CD4-positive, CD25-positive, alpha-beta regulatory T cell (primary cell): ENCODE results near the gene RGS17. TPM values are rescaled to one million over a fixed set of nuclear protein-coding genes. Genes with fewer than 3 reads are reported as not detected.
A peak's percentile ranks its signal among the peaks of the same experiment; 100 is the strongest.
"Not testable (repeated sequence)": the region's sequence is repeated elsewhere in the genome, so short reads cannot be mapped to it uniquely, and the experiment has no call there.

ENCODE experiments used
- ATAC-seq, 2 donors: fragments of 150-1000 bp; cut with Tn5 transposase; one replicate each; pipeline ENCODE4 v1.10.0; 2021; ENCODE audit warnings: low read depth in 2 of 2, moderate number of reproducible peaks in 2 of 2, moderate library complexity in 1 of 2
- DNase-seq, 3 donors: peaks; one replicate each; pipeline versions ENCODE4 v3.0.0 to v3.0.0-alpha.2; 2012 to 2022; ENCODE audit warnings: mixed read lengths in 1 of 3
- H3K27ac ChIP-seq: one replicate; pipeline ENCODE4 v1.7.0; 2013; ENCODE audit warnings: mild to moderate bottlenecking, low read length; ENCODE audit not compliant: insufficient read depth, poor library complexity, severe bottlenecking
- H3K27me3 ChIP-seq: one replicate; pipeline ENCODE4 v1.7.0; 2013; ENCODE audit warnings: low read length; ENCODE audit not compliant: control insufficient read depth, insufficient read depth
- H3K36me3 ChIP-seq: one replicate; pipeline ENCODE4 v1.7.0; 2013; ENCODE audit warnings: mild to moderate bottlenecking, low read length, moderate library complexity; ENCODE audit not compliant: control insufficient read depth, insufficient read depth
- H3K4me1 ChIP-seq: 2 replicates; pipeline ENCODE4 v1.7.0; 2013; ENCODE audit warnings: mild to moderate bottlenecking, low read length; ENCODE audit not compliant: insufficient read depth, control insufficient read depth, poor library complexity, severe bottlenecking
- H3K4me3 ChIP-seq: one replicate; pipeline ENCODE4 v1.7.0; 2013; ENCODE audit warnings: low read depth, mild to moderate bottlenecking, low read length, moderate library complexity
- H3K9me3 ChIP-seq, 2 experiments: 1 replicate in 1 of 2; 2 replicates in 1 of 2; pipeline ENCODE4 v1.7.0; 2013; ENCODE audit warnings: low read length in 2 of 2, mild to moderate bottlenecking in 1 of 2, moderate library complexity in 1 of 2; ENCODE audit not compliant: control insufficient read depth in 2 of 2
- H3K27ac Mint-ChIP-seq, 3 donors: one replicate each; pipeline ENCODE4 v1.8.0; 2020 to 2022; ENCODE audit warnings: mild to moderate bottlenecking in 3 of 3, mixed read lengths in 3 of 3, moderate library complexity in 2 of 3
- H3K27me3 Mint-ChIP-seq: one replicate; pipeline ENCODE4 v1.8.0; 2022; ENCODE audit warnings: mild to moderate bottlenecking, mixed read lengths
- H3K36me3 Mint-ChIP-seq: one replicate; pipeline ENCODE4 v1.8.0; 2020; ENCODE audit warnings: mixed read lengths
- H3K4me1 Mint-ChIP-seq, 4 donors: one replicate each; pipeline ENCODE4 v1.8.0; 2020 to 2022; ENCODE audit warnings: mixed read lengths in 4 of 4, mild to moderate bottlenecking in 1 of 4
- H3K4me3 Mint-ChIP-seq, 4 donors: one replicate each; pipeline ENCODE4 v1.8.0; 2020 to 2022; ENCODE audit warnings: mild to moderate bottlenecking in 4 of 4, mixed read lengths in 4 of 4, moderate library complexity in 3 of 4
- H3K9me3 Mint-ChIP-seq, 7 donors: one replicate each; pipeline ENCODE4 v1.8.0; 2020 to 2022; ENCODE audit warnings: mixed read lengths in 7 of 7, mild to moderate bottlenecking in 3 of 7, moderate library complexity in 2 of 7
- polyA plus RNA-seq, 4 donors: library from polyadenylated mRNA; unstranded; fragments of 300-500 nt; fragmentation: Illumina TruSeq; gene quantifications; one replicate each; pipeline ENCODE4 v1.2.3, GENCODE V29; 2021
- total RNA-seq: library from RNA; stranded (reverse); gene quantifications from one replicate; pipeline ENCODE4 v1.2.3, GENCODE V29; 2022

The RGS17 gene
- total and polyA plus RNA-seq, 5 donors from 2014 or later = 0.03 TPM; not detected in 4

DNA sequence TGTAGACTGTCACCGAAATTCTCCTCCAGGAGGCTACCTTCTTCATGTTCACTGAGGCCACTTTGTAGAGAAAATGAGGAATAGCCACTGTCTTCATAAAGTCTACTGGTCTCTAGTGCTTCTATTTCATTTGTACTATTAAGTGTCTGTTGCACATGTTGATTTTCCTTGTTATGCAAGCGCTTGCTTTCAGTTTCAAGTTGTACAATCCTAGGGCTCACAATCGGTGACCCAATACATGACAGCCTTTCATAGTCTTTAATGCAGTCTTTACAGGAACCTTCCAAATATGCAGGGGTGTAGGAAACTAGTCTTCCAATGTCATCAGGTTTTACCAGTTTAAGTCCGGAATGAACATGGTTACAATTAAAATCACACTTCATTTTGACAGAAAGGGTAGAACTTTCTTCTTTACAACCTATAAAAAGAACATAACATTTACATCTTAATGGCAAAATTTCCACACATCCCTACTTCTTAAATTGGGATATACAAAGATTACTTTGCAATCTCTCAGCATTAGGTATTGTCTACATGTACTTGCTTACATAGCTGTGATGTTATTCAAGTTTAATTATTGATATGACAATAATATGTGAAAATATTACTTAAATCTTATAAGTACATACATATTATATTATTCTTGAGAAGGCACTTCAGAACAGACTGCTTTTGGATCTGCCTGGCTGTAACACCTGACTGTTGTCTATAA, 155.7 kb downstream of the RGS17 start:
- Mint-ChIP-seq H3K4me1 (peaks cover 9 to 66% (median 41%) of the 10 kb centered on the region in 4 donors), H3K36me3 (peaks cover 35% of the 10 kb centered on the region), H3K4me3 (peak overlapping the region; percentile 61 to 86 (median 72)), H3K9me3 (peaks cover 0 to 7% (median 0%) of the 10 kb centered on the region in 7 donors), H3K27me3 (no peaks in the 10 kb centered on the region), H3K27ac (peak overlapping the region; percentile 52 to 82 (median 81))
- H3K36me3 ChIP-seq = peaks cover 32% of the 10 kb centered on the region
- H3K4me1 ChIP-seq = peaks cover 61% of the 10 kb centered on the region
- ATAC-seq (peak; percentile 67 to 68), DNase-seq (peak in 2 of 3 donors; percentile 36 to 66)
- no peaks in the 10 kb centered on the region for H3K27me3 ChIP-seq
- H3K4me3 ChIP-seq = peak overlapping the region; percentile 75
- H3K9me3 ChIP-seq = no peaks in the 10 kb centered on the region
- H3K27ac ChIP-seq = peak overlapping the region; percentile 62

- Histone ChIP-seq H3K27ac (no peak overlapping the region), H3K4me1 (peaks cover 47% of the 10 kb centered on the region), H3K27me3 (no peaks in the 10 kb centered on the region), H3K9me3 (no peaks in the 10 kb centered on the region), H3K4me3 (peak overlapping the region; percentile 75), H3K36me3 (peaks cover 43% of the 10 kb centered on the region)
- H3K27me3 Mint-ChIP-seq = no peaks in the 10 kb centered on the region
- H3K4me1 Mint-ChIP-seq = peaks cover 5 to 57% (median 34%) of the 10 kb centered on the region in 4 donors
- no peak for DNase-seq
- peaks cover 48% of the 10 kb centered on the region for H3K36me3 Mint-ChIP-seq
- ATAC-seq = no peak
- H3K4me3 Mint-ChIP-seq = peak overlapping the region in 3 of 4 donors; percentile 40 to 71 (median 55)
- H3K9me3 Mint-ChIP-seq = peaks cover 0 to 14% (median 5%) of the 10 kb centered on the region in 7 donors
- peak overlapping the region; percentile 5 to 56 (median 25) for H3K27ac Mint-ChIP-seq
Measured at GRCh38 chr6:152973916-152974315, 157.2 kb downstream of the RGS17 start.

- peaks cover 46% of the 10 kb centered on the region for H3K36me3 Mint-ChIP-seq
- DNase-seq = no peak
- peaks cover 0 to 39% (median 10%) of the 10 kb centered on the region in 7 donors for H3K9me3 Mint-ChIP-seq
- Histone ChIP-seq H3K4me1 (peaks cover 16% of the 10 kb centered on the region), H3K27me3 (no peaks in the 10 kb centered on the region), H3K4me3 (no peak overlapping the region), H3K9me3 (no peaks in the 10 kb centered on the region), H3K36me3 (peaks cover 43% of the 10 kb centered on the region), H3K27ac (no peak overlapping the region)
- H3K27ac Mint-ChIP-seq = no peak overlapping the region
- ATAC-seq = no peak
- H3K27me3 Mint-ChIP-seq = peaks cover 4% of the 10 kb centered on the region
- H3K4me3 Mint-ChIP-seq = no peak overlapping the region
- H3K4me1 Mint-ChIP-seq = peaks cover under 1 to 20% (median 7%) of the 10 kb centered on the region in 4 donors
Measured at GRCh38 chr6:152969688-152970418, 161.2 kb downstream of the RGS17 start.

DNA sequence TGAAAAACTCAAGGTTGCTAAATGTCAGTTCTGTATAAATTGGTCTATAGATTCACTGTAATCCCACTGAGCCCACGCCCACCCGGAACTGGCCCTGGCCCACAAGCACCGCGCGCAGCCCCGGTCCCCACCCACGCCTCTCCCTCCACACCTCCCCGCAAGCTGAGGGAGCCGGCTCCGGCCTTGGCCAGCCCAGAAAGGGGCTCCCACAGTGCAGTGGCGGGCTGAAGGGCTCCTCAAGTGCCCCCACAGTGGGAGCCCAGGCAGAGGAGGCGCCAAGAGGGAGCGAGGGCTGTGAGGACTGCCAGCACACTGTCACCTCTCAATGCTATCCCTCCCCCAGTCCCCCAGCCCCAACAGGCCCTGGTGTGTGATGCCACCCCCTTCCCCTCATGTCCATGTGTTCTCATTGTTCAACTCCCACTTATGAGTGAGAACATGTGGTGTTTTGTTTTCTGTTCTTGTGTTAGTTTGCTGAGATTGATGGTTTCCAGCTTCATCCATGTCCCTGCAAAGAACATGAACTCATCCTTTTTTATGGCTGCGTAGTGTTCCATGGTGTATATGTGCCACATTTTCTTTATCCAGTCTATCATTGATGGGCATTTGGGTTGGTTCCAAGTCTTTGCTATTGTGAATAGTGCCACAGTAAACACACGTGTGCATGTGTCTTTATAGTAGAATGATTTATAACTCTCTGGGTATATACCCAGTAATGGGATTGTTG, 164.8 kb downstream of the RGS17 start:
- H3K4me1 Mint-ChIP-seq, H3K9me3 ChIP-seq, H3K27me3 ChIP-seq, ATAC-seq, H3K4me3 ChIP-seq, H3K4me3 Mint-ChIP-seq, DNase-seq, H3K27ac Mint-ChIP-seq, H3K4me1 ChIP-seq, H3K27ac ChIP-seq: not testable (repeated sequence)
- H3K9me3 Mint-ChIP-seq = peaks cover 0 to 43% (median 10%) of the 10 kb centered on the region in 7 donors
- peaks cover 24% of the 10 kb centered on the region for H3K36me3 Mint-ChIP-seq
- H3K36me3 ChIP-seq = peaks cover 20% of the 10 kb centered on the region
- peaks cover 11% of the 10 kb centered on the region for H3K27me3 Mint-ChIP-seq

DNA sequence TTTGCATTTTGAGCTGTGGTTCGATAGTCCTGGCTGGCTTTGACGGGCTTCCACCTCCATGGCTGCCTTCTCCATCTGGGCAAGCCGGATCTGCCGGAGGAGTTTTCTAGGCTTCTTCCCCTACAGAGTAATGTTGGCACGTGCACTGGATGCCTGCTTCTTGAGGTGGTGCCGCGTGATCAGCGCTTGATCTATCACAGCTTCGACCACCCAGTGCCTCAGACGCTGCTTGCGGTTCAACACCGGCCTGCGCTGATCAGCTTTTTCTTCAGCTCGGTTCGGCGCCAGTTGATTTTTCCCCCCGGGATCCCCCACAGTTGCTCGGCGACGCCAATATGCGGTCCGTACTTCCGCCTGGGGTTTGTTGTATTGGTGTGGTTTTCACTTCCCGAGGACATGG, 171.7 kb downstream of the RGS17 start:
- DNase-seq (no peak), ATAC-seq (no peak)
- Mint-ChIP-seq H3K4me1 (no peaks in the 10 kb centered on the region), H3K27me3 (peaks cover 34% of the 10 kb centered on the region), H3K36me3 (no peaks in the 10 kb centered on the region), H3K9me3 (peaks cover 0 to 10% (median 0%) of the 10 kb centered on the region in 7 donors), H3K4me3 (no peak overlapping the region), H3K27ac (no peak overlapping the region)
- no peaks in the 10 kb centered on the region for H3K36me3 ChIP-seq
- H3K4me3 ChIP-seq = no peak overlapping the region
- no peak overlapping the region for H3K27ac ChIP-seq
- peaks cover 10% of the 10 kb centered on the region for H3K27me3 ChIP-seq
- no peaks in the 10 kb centered on the region for H3K4me1 ChIP-seq
- H3K9me3 ChIP-seq = no peaks in the 10 kb centered on the region

DNA sequence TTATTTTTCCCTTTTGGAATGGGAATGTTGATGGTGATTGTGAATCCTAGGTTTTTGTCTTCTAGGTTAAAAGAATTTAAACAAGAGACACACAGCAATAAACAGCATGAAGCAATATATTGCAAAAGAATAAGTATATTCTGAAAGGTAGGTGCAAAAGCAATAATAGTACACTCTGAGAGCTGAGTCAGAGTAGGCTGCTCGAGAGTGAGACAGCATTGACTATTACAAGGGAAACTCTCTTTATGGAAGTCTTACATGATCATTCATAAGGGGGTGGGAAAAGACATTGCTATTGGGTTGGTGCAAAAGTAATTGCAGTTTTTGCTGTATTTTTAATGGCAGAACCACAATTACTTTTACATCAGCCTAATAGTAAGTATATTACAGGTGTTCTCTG, 173.3 kb downstream of the RGS17 start:
- Histone ChIP-seq H3K27me3 (peaks cover 7% of the 10 kb centered on the region), H3K4me1 (no peaks in the 10 kb centered on the region), H3K27ac (no peak overlapping the region), H3K9me3 (no peaks in the 10 kb centered on the region), H3K4me3 (no peak overlapping the region), H3K36me3 (no peaks in the 10 kb centered on the region)
- no peaks in the 10 kb centered on the region for H3K36me3 Mint-ChIP-seq
- no peak overlapping the region for H3K4me3 Mint-ChIP-seq
- ATAC-seq (no peak), DNase-seq (no peak)
- peaks cover 41% of the 10 kb centered on the region for H3K27me3 Mint-ChIP-seq
- no peaks in the 10 kb centered on the region for H3K4me1 Mint-ChIP-seq
- peaks cover 0 to 6% (median 0%) of the 10 kb centered on the region in 7 donors for H3K9me3 Mint-ChIP-seq
- H3K27ac Mint-ChIP-seq = no peak overlapping the region
